Measurements from ENCODE around the gene MAB21L4.

MAB21L4 gene

DNA sequence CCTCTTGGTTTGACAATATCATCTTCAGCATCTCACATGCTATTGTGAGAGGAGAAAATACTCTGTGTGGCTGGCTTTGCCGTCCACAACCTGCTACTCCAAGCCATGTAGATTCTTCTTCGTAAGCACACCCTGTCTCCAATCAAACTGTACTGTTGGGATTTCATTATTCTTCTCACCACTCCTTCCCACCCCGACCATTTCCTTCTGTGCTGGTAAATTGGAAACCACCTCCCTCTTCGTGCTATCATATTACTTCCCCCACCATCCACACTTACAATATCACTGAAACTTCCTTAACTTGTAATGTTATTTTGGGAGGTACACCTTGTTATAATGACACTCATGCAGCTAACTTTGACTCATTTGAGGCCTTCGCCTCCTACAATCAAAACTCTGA is 30.6 kb downstream of the MAB21L4 start:
- no peak overlapping the region for H3K9ac ChIP-seq (ENCODE audit: low read length)
- WGBS, result 88% methylated on average over 3 of the region's 5 CpGs
- no peak overlapping the region for H3K23ac ChIP-seq (ENCODE audit: low read length in 2 of 2)
- no peak overlapping the region for H2BK12ac ChIP-seq (ENCODE audit: low read length in 2 of 2)
- no peak overlapping the region for H2BK15ac ChIP-seq (ENCODE audit: low read depth, poor library complexity, severe bottlenecking)
- no peak overlapping the region for H2AK5ac ChIP-seq (ENCODE audit: low read length, severe bottlenecking)
- H3K4me2 ChIP-seq (ENCODE audit: low read length, poor library complexity, severe bottlenecking), result no peak overlapping the region
- no peak overlapping the region for H2BK5ac ChIP-seq (ENCODE audit: low read depth, low read length, poor library complexity, severe bottlenecking)
- no peaks in the 10 kb centered on the region for H3K36me3 ChIP-seq (ENCODE audit: control insufficient read depth in 1 of 2, insufficient read depth in 2 of 2, low read depth in 1 of 2, low read length in 2 of 2)
- no peaks in the 10 kb centered on the region for H3K79me1 ChIP-seq (replicated peaks; ENCODE audit: low read length, poor library complexity, severe bottlenecking)
- no peak for DNase-seq
- H4K91ac ChIP-seq (ENCODE audit: low read length), result no peak overlapping the region
- no peaks in the 10 kb centered on the region for H3K4me1 ChIP-seq (ENCODE audit: control insufficient read depth, insufficient read depth, low read depth, low read length)
- peaks cover 59 to 62% of the 10 kb centered on the region in 2 experiments for H3K27me3 ChIP-seq (ENCODE audit: control insufficient read depth in 1 of 2, insufficient read depth in 1 of 2, low read length in 2 of 2)
- no peak overlapping the region for H2BK120ac ChIP-seq (ENCODE audit: low read depth, low read length)
- H3K4me3 ChIP-seq (ENCODE audit: insufficient read depth in 1 of 2, low read depth in 1 of 2, low read length in 2 of 2), result no peak overlapping the region
- no peaks in the 10 kb centered on the region for H3K9me3 ChIP-seq (ENCODE audit: control insufficient read depth, low read length)
- H3K18ac ChIP-seq (ENCODE audit: low read depth in 1 of 2, low read length in 2 of 2), result no peak overlapping the region
- no peak overlapping the region for H3K14ac ChIP-seq (ENCODE audit: low read length in 2 of 2)
- H4K8ac ChIP-seq (ENCODE audit: low read length), result no peak overlapping the region
- peak overlapping the region; percentile 4 for H2AFZ ChIP-seq (ENCODE audit: low read depth, low read length)
- H3K27ac ChIP-seq (ENCODE audit: low read length, poor library complexity, severe bottlenecking), result no peak overlapping the region
- H3K4ac ChIP-seq (ENCODE audit: low read depth in 1 of 2, low read length in 2 of 2), result no peak overlapping the region

DNA sequence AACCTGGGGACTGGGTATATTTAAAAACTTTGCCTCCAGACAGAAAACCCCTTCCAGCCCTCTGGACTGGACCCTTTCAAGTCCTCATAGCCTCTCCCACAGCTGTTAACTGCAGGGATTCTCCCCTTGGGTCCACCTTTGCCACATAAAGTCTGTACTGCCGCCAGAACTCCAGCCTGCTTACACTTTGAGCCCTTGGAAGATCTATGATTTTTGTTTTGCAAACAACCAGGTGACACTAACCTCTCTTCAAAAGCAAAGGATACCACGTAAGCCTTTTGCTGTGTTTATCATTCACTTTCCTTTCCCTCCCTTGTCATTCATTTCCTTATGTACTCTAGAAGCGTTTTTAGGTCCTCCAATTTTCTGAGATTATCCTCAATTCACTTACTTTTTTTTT is 31.5 kb downstream of the MAB21L4 start:
- Histone ChIP-seq H3K18ac (ENCODE audit: low read depth in 1 of 2, low read length in 2 of 2) (no peak overlapping the region), H4K8ac (ENCODE audit: low read length) (no peak overlapping the region), H3K4me3 (ENCODE audit: insufficient read depth in 1 of 2, low read depth in 1 of 2, low read length in 2 of 2) (no peak overlapping the region), H3K36me3 (ENCODE audit: control insufficient read depth in 1 of 2, insufficient read depth in 2 of 2, low read depth in 1 of 2, low read length in 2 of 2) (no peaks in the 10 kb centered on the region), H2BK120ac (ENCODE audit: low read depth, low read length) (no peak overlapping the region), H4K91ac (ENCODE audit: low read length) (no peak overlapping the region), H2BK5ac (ENCODE audit: low read depth, low read length, poor library complexity, severe bottlenecking) (no peak overlapping the region), H3K9ac (ENCODE audit: low read length) (no peak overlapping the region), H3K27ac (ENCODE audit: low read length, poor library complexity, severe bottlenecking) (no peak overlapping the region), H3K4ac (ENCODE audit: low read depth in 1 of 2, low read length in 2 of 2) (no peak overlapping the region), H3K23ac (ENCODE audit: low read length in 2 of 2) (no peak overlapping the region), H3K9me3 (ENCODE audit: control insufficient read depth, low read length) (no peaks in the 10 kb centered on the region), H3K27me3 (ENCODE audit: control insufficient read depth in 1 of 2, insufficient read depth in 1 of 2, low read length in 2 of 2) (peaks cover 53 to 65% of the 10 kb centered on the region in 2 experiments), H2BK12ac (ENCODE audit: low read length in 2 of 2) (no peak overlapping the region), H2AK5ac (ENCODE audit: low read length, severe bottlenecking) (no peak overlapping the region), H3K79me1 (replicated peaks; ENCODE audit: low read length, poor library complexity, severe bottlenecking) (no peaks in the 10 kb centered on the region), H3K4me1 (ENCODE audit: control insufficient read depth, insufficient read depth, low read depth, low read length) (no peaks in the 10 kb centered on the region), H3K4me2 (ENCODE audit: low read length, poor library complexity, severe bottlenecking) (no peak overlapping the region), H2BK15ac (ENCODE audit: low read depth, poor library complexity, severe bottlenecking) (no peak overlapping the region), H2AFZ (ENCODE audit: low read depth, low read length) (no peak overlapping the region), H3K14ac (ENCODE audit: low read length in 2 of 2) (no peak overlapping the region)
- no peak for DNase-seq
- 71% methylated on average over 3 of the region's 3 CpGs for WGBS

DNA sequence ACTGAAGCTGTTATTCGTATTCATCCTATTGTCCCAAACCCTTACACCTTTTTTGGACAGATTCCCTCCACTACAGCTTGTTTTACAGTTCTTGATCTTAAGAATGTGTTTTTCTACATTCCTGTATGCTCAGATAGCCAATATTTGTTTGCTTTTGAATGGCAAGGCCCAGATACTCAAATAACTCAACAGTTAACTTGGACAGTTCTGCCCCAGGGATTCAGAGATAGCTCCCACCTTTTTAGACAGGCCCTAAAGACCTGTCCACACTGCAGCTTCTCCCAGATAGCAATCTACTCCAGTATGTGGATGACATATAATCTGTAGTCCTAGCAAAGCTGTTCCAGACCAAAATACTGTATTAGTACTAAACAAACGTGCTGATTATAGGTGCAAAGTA is 34.4 kb downstream of the MAB21L4 start:
- Histone ChIP-seq H3K9me3 (ENCODE audit: control insufficient read depth, low read length) (no peaks in the 10 kb centered on the region), H3K4me1 (ENCODE audit: control insufficient read depth, insufficient read depth, low read depth, low read length) (peaks cover 3% of the 10 kb centered on the region), H2BK5ac (ENCODE audit: low read depth, low read length, poor library complexity, severe bottlenecking) (no peak overlapping the region), H3K4ac (ENCODE audit: low read depth in 1 of 2, low read length in 2 of 2) (no peak overlapping the region), H2BK120ac (ENCODE audit: low read depth, low read length) (no peak overlapping the region), H2AFZ (ENCODE audit: low read depth, low read length) (no peak overlapping the region), H3K18ac (ENCODE audit: low read depth in 1 of 2, low read length in 2 of 2) (no peak overlapping the region), H4K91ac (ENCODE audit: low read length) (no peak overlapping the region), H3K27ac (ENCODE audit: low read length, poor library complexity, severe bottlenecking) (no peak overlapping the region), H3K79me1 (replicated peaks; ENCODE audit: low read length, poor library complexity, severe bottlenecking) (no peaks in the 10 kb centered on the region), H2AK5ac (ENCODE audit: low read length, severe bottlenecking) (no peak overlapping the region), H2BK12ac (ENCODE audit: low read length in 2 of 2) (no peak overlapping the region), H3K36me3 (ENCODE audit: control insufficient read depth in 1 of 2, insufficient read depth in 2 of 2, low read depth in 1 of 2, low read length in 2 of 2) (no peaks in the 10 kb centered on the region), H4K8ac (ENCODE audit: low read length) (no peak overlapping the region), H2BK15ac (ENCODE audit: low read depth, poor library complexity, severe bottlenecking) (no peak overlapping the region), H3K4me2 (ENCODE audit: low read length, poor library complexity, severe bottlenecking) (no peak overlapping the region), H3K14ac (ENCODE audit: low read length in 2 of 2) (no peak overlapping the region), H3K4me3 (ENCODE audit: insufficient read depth in 1 of 2, low read depth in 1 of 2, low read length in 2 of 2) (no peak overlapping the region), H3K9ac (ENCODE audit: low read length) (no peak overlapping the region), H3K27me3 (ENCODE audit: control insufficient read depth in 1 of 2, insufficient read depth in 1 of 2, low read length in 2 of 2) (peaks cover 44 to 51% of the 10 kb centered on the region in 2 experiments), H3K23ac (ENCODE audit: low read length in 2 of 2) (no peak overlapping the region)
- 83% methylated on average over 1 of the region's 2 CpGs for WGBS
- DNase-seq, result no peak

DNA sequence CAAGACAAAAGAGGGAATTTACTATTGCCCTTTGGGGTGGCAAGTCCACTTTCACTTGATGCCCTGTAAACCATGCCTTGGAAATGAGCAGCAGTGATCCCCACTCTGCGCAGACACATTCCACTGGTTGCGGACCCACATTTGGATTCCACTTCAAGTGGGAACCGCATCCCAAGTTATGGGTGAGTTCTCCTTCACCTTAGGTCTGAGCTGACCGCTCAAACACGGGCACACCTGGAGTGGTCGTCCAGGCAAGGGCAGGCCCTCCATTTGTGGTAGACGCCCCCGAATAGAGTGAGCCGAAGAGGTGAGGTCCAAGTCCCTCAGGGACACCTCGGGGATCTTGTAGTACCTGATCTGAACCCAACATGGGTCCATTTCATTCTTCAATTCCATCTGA is 37.1 kb downstream of the MAB21L4 start:
- H3K79me1 ChIP-seq (replicated peaks; ENCODE audit: low read length, poor library complexity, severe bottlenecking), result no peaks in the 10 kb centered on the region
- no peak overlapping the region for H4K91ac ChIP-seq (ENCODE audit: low read length)
- peaks cover 3% of the 10 kb centered on the region for H3K4me1 ChIP-seq (ENCODE audit: control insufficient read depth, insufficient read depth, low read depth, low read length)
- no peak overlapping the region for H3K9ac ChIP-seq (ENCODE audit: low read length)
- H3K9me3 ChIP-seq (ENCODE audit: control insufficient read depth, low read length), result peaks cover 13% of the 10 kb centered on the region
- no peak overlapping the region for H2AFZ ChIP-seq (ENCODE audit: low read depth, low read length)
- no peak overlapping the region for H2BK15ac ChIP-seq (ENCODE audit: low read depth, poor library complexity, severe bottlenecking)
- no peak overlapping the region for H3K18ac ChIP-seq (ENCODE audit: low read depth in 1 of 2, low read length in 2 of 2)
- no peaks in the 10 kb centered on the region for H3K36me3 ChIP-seq (ENCODE audit: control insufficient read depth in 1 of 2, insufficient read depth in 2 of 2, low read depth in 1 of 2, low read length in 2 of 2)
- H4K8ac ChIP-seq (ENCODE audit: low read length), result no peak overlapping the region
- no peak for DNase-seq
- H3K27me3 ChIP-seq (ENCODE audit: control insufficient read depth in 1 of 2, insufficient read depth in 1 of 2, low read length in 2 of 2), result peaks cover 29 to 38% of the 10 kb centered on the region in 2 experiments
- H2BK120ac ChIP-seq (ENCODE audit: low read depth, low read length), result no peak overlapping the region
- no peak overlapping the region for H3K4me2 ChIP-seq (ENCODE audit: low read length, poor library complexity, severe bottlenecking)
- WGBS, result 78% methylated on average over 10 of the region's 10 CpGs
- no peak overlapping the region for H2BK5ac ChIP-seq (ENCODE audit: low read depth, low read length, poor library complexity, severe bottlenecking)
- H2BK12ac ChIP-seq (ENCODE audit: low read length in 2 of 2), result no peak overlapping the region
- no peak overlapping the region for H2AK5ac ChIP-seq (ENCODE audit: low read length, severe bottlenecking)
- H3K4ac ChIP-seq (ENCODE audit: low read depth in 1 of 2, low read length in 2 of 2), result no peak overlapping the region
- no peak overlapping the region for H3K4me3 ChIP-seq (ENCODE audit: insufficient read depth in 1 of 2, low read depth in 1 of 2, low read length in 2 of 2)
- no peak overlapping the region for H3K23ac ChIP-seq (ENCODE audit: low read length in 2 of 2)
- H3K14ac ChIP-seq (ENCODE audit: low read length in 2 of 2), result no peak overlapping the region
- no peak overlapping the region for H3K27ac ChIP-seq (ENCODE audit: low read length, poor library complexity, severe bottlenecking)
